ENCODE data around the gene GNG7.
"Not testable (repeated sequence)": the region's sequence is repeated elsewhere in the genome, so short reads cannot be mapped to it uniquely, and the experiment has no call there.

DNA sequence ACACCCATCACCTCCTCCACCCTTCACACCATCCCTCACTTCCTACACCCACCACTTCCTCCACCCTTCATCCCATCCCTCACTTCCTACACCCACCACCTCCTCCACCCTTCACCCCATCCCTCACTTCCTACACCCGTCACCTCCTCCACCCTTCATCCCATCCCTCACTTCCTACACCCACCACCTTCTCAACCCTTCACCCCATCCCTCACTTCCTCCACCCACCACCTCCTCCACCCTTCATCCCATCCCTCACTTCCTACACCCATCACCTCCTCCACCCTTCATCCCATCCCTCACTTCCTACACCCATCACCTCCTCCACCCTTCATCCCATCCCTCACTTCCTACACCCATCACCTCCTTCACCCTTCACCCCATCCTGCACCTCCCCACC lies 11.6 kb upstream of the GNG7 start:
- TF ChIP-seq, protein P1, sequence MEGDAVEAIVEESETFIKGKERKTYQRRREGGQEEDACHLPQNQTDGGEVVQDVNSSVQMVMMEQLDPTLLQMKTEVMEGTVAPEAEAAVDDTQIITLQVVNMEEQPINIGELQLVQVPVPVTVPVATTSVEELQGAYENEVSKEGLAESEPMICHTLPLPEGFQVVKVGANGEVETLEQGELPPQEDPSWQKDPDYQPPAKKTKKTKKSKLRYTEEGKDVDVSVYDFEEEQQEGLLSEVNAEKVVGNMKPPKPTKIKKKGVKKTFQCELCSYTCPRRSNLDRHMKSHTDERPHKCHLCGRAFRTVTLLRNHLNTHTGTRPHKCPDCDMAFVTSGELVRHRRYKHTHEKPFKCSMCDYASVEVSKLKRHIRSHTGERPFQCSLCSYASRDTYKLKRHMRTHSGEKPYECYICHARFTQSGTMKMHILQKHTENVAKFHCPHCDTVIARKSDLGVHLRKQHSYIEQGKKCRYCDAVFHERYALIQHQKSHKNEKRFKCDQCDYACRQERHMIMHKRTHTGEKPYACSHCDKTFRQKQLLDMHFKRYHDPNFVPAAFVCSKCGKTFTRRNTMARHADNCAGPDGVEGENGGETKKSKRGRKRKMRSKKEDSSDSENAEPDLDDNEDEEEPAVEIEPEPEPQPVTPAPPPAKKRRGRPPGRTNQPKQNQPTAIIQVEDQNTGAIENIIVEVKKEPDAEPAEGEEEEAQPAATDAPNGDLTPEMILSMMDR (IDR thresholded peaks at IDR 0.05; ENCODE audit: low read depth, low read length), result not testable (repeated sequence)
- not testable (repeated sequence) for TF ChIP-seq EZH2phosphoT487 (IDR thresholded peaks at IDR 0.05; ENCODE audit: low read depth)
